HepG2 (cell line): ENCODE results near the gene ZFP14. TPM values are rescaled to one million over a fixed set of nuclear protein-coding genes. Genes with fewer than 3 reads are reported as not detected.

Experiments
- FOXC1 ChIP-seq: sonication (generic); formaldehyde crosslinking; IDR thresholded peaks from 2 replicates; pipeline ENCODE4 v1.8.0; 2022; ENCODE audit warnings: mild to moderate bottlenecking, missing genetic modification reagents, borderline replicate concordance
- KDM4B ChIP-seq: sonication (generic); formaldehyde crosslinking; IDR thresholded peaks from 2 replicates; pipeline ENCODE4 v1.4.0; 2020; ENCODE audit warnings: missing genetic modification reagents
- KLF6 ChIP-seq: IDR thresholded peaks from 2 replicates; pipeline ENCODE4 v1.8.0; 2016; ENCODE audit warnings: missing biosample characterization, missing genetic modification reagents
- NFYC ChIP-seq: IDR thresholded peaks from 2 replicates; pipeline ENCODE4 v1.6.1; 2016; ENCODE audit warnings: missing genetic modification reagents, missing compliant biosample characterization
- SSRP1 ChIP-seq: IDR thresholded peaks from 2 replicates; pipeline ENCODE4 v1.6.1; 2016; ENCODE audit warnings: control low read depth
- STAT6 ChIP-seq: sonication (generic); formaldehyde crosslinking; IDR thresholded peaks from 2 replicates; pipeline ENCODE4 v1.4.0; 2020; ENCODE audit warnings: missing genetic modification reagents, mild to moderate bottlenecking, borderline replicate concordance
- ZBTB1 ChIP-seq: sonication (generic); formaldehyde crosslinking; IDR thresholded peaks from 2 replicates; pipeline ENCODE4 v1.4.0; 2020; ENCODE audit warnings: missing genetic modification reagents, borderline replicate concordance
- ZBTB21 ChIP-seq: sonication (generic); formaldehyde crosslinking; IDR thresholded peaks from 2 replicates; pipeline ENCODE4 v1.4.0; 2020; ENCODE audit warnings: missing genetic modification reagents
- ZMAT3 ChIP-seq: sonication (generic); formaldehyde crosslinking; conservative IDR thresholded peaks from 2 replicates; pipeline ENCODE4 v1.7.0; 2021; ENCODE audit warnings: missing genetic modification reagents
- ZNF446 ChIP-seq: sonication (generic); formaldehyde crosslinking; IDR thresholded peaks from 2 replicates; pipeline ENCODE4 v1.5.0; 2020; ENCODE audit warnings: mild to moderate bottlenecking, missing genetic modification reagents
- ZNF616 ChIP-seq: sonication (generic); formaldehyde crosslinking; IDR thresholded peaks from 2 replicates; pipeline ENCODE4 v1.5.0; 2020; ENCODE audit warnings: low read depth, mild to moderate bottlenecking, missing genetic modification reagents
- polyA plus RNA-seq, 8 experiments: library from polyadenylated mRNA; depleted of rRNA in 3 of 8; stranded (reverse) in 7 of 8; unstranded in 1 of 8; fragments of >200 nt; fragmentation: Illumina TruSeq in 4 of 8; extraction: Trizol in 4 of 8; gene quantifications; 2 replicates each; pipeline versions ENCODE4 v1.2.1 to v1.2.3, GENCODE V29; 2011 to 2016; ENCODE audit warnings: low read depth in 4 of 8, missing spikeins in 1 of 8, mixed read lengths in 1 of 8; ENCODE audit not compliant: insufficient read depth in 1 of 8
- total RNA-seq, 5 experiments: library from RNA; depleted of rRNA; stranded (reverse); fragments of >200 nt; fragmentation: Illumina TruSeq; extraction: Trizol; gene quantifications; 2 replicates each; pipeline ENCODE4 v1.2.3, GENCODE V29; 2016; ENCODE audit warnings: low read depth in 1 of 5
- TF ChIP-seq, protein P1 (sequence below): sonication (generic); formaldehyde crosslinking; IDR thresholded peaks from 2 replicates; pipeline ENCODE4 v1.5.0; 2020; ENCODE audit warnings: mild to moderate bottlenecking, missing genetic modification reagents, borderline replicate concordance
- TF ChIP-seq, protein P2 (sequence below): sonication (generic); formaldehyde crosslinking; IDR thresholded peaks from 2 replicates; pipeline ENCODE4 v1.5.1; 2020; ENCODE audit warnings: mild to moderate bottlenecking, missing genetic modification reagents, moderate library complexity
- TF ChIP-seq, protein P3 (sequence below): sonication (generic); formaldehyde crosslinking; IDR thresholded peaks from 2 replicates; pipeline ENCODE4 v1.8.0; 2022; ENCODE audit warnings: low read depth, missing genetic modification reagents
- TF ChIP-seq, protein P4 (sequence below): IDR thresholded peaks from 2 replicates; pipeline ENCODE4 v1.6.1; 2016; ENCODE audit warnings: mild to moderate bottlenecking, missing biosample characterization, missing genetic modification reagents

Gene ZFP14
- total and polyA plus RNA-seq, 2 of the 13 experiments (the other 11 are each of a cell fraction or from before 2014, with no cell fraction given) = 2.0 to 5.0 TPM

GRCh38 chr19:36378625-36379509 lies at the start of gene ZFP14 (continued):
- TF ChIP-seq STAT6 (CRISPR knock-in tag) (no peak), ZMAT3 (CRISPR knock-in tag) (no peak), KLF6 (CRISPR knock-in tag) (peak; percentile 33; the same call in 1 of the 2 replicates), ZNF616 (0 out of 2 replicates have a peak, but pooled peaks have one; percentile 59), ZBTB21 (no peak), ZNF446 (no peak), SSRP1 (CRISPR knock-in tag) (no peak), KDM4B (CRISPR knock-in tag) (no peak), NFYC (CRISPR knock-in tag) (0 out of 2 replicates have a peak, but pooled peaks have one; percentile 8), ZBTB1 (CRISPR knock-in tag) (no peak), FOXC1 (no peak)
- TF ChIP-seq, protein P1, sequence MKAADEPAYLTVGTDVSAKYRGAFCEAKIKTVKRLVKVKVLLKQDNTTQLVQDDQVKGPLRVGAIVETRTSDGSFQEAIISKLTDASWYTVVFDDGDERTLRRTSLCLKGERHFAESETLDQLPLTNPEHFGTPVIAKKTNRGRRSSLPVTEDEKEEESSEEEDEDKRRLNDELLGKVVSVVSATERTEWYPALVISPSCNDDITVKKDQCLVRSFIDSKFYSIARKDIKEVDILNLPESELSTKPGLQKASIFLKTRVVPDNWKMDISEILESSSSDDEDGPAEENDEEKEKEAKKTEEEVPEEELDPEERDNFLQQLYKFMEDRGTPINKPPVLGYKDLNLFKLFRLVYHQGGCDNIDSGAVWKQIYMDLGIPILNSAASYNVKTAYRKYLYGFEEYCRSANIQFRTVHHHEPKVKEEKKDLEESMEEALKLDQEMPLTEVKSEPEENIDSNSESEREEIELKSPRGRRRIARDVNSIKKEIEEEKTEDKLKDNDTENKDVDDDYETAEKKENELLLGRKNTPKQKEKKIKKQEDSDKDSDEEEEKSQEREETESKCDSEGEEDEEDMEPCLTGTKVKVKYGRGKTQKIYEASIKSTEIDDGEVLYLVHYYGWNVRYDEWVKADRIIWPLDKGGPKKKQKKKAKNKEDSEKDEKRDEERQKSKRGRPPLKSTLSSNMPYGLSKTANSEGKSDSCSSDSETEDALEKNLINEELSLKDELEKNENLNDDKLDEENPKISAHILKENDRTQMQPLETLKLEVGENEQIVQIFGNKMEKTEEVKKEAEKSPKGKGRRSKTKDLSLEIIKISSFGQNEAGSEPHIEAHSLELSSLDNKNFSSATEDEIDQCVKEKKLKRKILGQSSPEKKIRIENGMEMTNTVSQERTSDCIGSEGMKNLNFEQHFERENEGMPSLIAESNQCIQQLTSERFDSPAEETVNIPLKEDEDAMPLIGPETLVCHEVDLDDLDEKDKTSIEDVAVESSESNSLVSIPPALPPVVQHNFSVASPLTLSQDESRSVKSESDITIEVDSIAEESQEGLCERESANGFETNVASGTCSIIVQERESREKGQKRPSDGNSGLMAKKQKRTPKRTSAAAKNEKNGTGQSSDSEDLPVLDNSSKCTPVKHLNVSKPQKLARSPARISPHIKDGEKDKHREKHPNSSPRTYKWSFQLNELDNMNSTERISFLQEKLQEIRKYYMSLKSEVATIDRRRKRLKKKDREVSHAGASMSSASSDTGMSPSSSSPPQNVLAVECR (CRISPR knock-in tag) = peak; percentile 94; the same call in 1 of the 2 replicates
- TF ChIP-seq, protein P2, sequence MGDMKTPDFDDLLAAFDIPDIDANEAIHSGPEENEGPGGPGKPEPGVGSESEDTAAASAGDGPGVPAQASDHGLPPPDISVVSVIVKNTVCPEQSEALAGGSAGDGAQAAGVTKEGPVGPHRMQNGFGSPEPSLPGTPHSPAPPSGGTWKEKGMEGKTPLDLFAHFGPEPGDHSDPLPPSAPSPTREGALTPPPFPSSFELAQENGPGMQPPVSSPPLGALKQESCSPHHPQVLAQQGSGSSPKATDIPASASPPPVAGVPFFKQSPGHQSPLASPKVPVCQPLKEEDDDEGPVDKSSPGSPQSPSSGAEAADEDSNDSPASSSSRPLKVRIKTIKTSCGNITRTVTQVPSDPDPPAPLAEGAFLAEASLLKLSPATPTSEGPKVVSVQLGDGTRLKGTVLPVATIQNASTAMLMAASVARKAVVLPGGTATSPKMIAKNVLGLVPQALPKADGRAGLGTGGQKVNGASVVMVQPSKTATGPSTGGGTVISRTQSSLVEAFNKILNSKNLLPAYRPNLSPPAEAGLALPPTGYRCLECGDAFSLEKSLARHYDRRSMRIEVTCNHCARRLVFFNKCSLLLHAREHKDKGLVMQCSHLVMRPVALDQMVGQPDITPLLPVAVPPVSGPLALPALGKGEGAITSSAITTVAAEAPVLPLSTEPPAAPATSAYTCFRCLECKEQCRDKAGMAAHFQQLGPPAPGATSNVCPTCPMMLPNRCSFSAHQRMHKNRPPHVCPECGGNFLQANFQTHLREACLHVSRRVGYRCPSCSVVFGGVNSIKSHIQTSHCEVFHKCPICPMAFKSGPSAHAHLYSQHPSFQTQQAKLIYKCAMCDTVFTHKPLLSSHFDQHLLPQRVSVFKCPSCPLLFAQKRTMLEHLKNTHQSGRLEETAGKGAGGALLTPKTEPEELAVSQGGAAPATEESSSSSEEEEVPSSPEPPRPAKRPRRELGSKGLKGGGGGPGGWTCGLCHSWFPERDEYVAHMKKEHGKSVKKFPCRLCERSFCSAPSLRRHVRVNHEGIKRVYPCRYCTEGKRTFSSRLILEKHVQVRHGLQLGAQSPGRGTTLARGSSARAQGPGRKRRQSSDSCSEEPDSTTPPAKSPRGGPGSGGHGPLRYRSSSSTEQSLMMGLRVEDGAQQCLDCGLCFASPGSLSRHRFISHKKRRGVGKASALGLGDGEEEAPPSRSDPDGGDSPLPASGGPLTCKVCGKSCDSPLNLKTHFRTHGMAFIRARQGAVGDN (CRISPR knock-in tag) = peak; percentile 84
- TF ChIP-seq, protein P3, sequence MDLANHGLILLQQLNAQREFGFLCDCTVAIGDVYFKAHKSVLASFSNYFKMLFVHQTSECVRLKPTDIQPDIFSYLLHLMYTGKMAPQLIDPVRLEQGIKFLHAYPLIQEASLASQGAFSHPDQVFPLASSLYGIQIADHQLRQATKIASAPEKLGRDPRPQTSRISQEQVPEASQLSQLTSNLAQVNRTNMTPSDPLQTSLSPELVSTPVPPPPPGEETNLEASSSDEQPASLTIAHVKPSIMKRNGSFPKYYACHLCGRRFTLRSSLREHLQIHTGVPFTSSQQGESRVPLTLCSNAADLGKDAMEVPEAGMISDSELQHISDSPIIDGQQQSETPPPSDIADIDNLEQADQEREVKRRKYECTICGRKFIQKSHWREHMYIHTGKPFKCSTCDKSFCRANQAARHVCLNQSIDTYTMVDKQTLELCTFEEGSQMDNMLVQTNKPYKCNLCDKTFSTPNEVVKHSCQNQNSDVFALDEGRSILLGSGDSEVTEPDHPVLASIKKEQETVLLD (CRISPR knock-in tag) = no peak
- TF ChIP-seq, protein P4, sequence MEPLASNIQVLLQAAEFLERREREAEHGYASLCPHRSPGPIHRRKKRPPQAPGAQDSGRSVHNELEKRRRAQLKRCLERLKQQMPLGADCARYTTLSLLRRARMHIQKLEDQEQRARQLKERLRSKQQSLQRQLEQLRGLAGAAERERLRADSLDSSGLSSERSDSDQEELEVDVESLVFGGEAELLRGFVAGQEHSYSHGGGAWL (CRISPR knock-in tag) = no peak
